Measurements from ENCODE around the gene SETD3. TPM values are rescaled to one million over a fixed set of nuclear protein-coding genes. Genes with fewer than 3 reads are reported as not detected.

SETD3 gene
- total and polyA plus RNA-seq, 10 of the 15 experiments (the other 5 are each of a cell fraction or from before 2014, with no cell fraction given) = 11.3 to 44.2 (median 36.5) TPM

DNA sequence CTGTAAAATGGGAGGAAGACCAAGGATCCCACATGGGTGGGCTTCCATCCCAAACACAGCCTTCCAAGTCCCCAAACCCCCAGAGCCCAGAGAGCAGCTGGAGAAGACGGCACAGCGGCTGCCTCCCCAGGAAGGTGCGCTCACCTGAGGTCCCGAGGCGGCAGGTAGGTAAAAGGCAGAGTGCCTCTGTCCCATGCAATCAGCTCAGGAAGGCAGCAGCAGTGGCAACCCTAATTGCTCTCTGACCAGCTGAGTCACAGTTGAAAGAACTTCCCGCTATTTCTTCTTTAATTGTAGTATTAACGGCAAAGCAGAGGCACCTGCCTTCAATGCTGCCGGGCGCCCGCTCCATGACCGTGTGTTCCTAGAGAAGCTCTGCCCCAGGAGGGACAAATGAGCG lies 117.6 kb downstream of the SETD3 start (continued):
- TF ChIP-seq, protein P1, sequence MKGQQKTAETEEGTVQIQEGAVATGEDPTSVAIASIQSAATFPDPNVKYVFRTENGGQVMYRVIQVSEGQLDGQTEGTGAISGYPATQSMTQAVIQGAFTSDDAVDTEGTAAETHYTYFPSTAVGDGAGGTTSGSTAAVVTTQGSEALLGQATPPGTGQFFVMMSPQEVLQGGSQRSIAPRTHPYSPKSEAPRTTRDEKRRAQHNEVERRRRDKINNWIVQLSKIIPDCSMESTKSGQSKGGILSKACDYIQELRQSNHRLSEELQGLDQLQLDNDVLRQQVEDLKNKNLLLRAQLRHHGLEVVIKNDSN (IDR thresholded peaks at IDR 0.05; ENCODE audit: borderline replicate concordance, extremely low read length, insufficient read depth, low read depth, low read length) = no peak
- TF ChIP-seq RBBP5 (conservative IDR thresholded peaks at IDR 0.05) = no peak
- TF ChIP-seq, protein P2, sequence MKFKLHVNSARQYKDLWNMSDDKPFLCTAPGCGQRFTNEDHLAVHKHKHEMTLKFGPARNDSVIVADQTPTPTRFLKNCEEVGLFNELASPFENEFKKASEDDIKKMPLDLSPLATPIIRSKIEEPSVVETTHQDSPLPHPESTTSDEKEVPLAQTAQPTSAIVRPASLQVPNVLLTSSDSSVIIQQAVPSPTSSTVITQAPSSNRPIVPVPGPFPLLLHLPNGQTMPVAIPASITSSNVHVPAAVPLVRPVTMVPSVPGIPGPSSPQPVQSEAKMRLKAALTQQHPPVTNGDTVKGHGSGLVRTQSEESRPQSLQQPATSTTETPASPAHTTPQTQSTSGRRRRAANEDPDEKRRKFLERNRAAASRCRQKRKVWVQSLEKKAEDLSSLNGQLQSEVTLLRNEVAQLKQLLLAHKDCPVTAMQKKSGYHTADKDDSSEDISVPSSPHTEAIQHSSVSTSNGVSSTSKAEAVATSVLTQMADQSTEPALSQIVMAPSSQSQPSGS (IDR thresholded peaks at IDR 0.05; ENCODE audit: low read length) = no peak

DNA sequence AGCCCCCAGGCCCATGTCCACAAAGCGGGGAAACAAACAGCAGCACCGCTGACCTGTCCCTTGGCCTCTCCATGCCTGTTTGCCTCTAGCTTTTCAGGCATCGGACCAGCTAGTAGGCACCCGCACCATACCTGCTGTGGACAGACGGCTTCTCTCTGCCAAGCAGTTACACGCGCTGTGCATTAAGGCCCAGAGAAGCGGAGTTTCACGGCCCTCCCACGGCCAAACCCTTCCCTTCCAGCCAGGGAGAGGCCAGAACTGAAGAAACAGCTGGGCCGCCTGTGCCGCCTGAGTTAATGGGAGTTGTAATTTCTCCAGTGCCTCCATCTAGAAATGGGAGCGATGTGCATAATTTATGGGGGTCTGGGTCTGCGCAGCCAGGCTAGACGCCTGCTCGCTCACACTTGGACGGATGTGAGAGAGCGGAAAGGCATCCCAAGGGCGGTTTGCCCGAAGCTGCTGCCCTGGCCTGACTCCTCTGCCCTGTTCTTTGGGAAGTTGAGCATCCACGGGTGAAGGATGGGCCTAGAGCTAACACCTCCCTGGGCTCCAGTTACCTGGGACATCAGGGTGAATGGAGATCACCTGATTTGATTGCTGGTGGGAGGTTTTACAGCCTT lies 119.0 kb downstream of the SETD3 start:
- Histone ChIP-seq H4K20me1 (ENCODE audit: control insufficient read depth, insufficient read depth) (no peaks in the 10 kb centered on the region), H3K4me2 (ENCODE audit: control insufficient read depth, insufficient read depth) (no peak overlapping the region), H3K4me1 (ENCODE audit: control insufficient read depth, insufficient read depth, low read length) (no peaks in the 10 kb centered on the region), H3K27ac (ENCODE audit: control insufficient read depth, insufficient read depth) (no peak overlapping the region), H3K4me3 (no peak overlapping the region), H3K36me3 (ENCODE audit: control insufficient read depth in 2 of 2, insufficient read depth in 2 of 2, low read length in 1 of 2) (no peaks in the 10 kb centered on the region), H3K9ac (ENCODE audit: control insufficient read depth, insufficient read depth, low read length) (no peak overlapping the region), H2AFZ (ENCODE audit: control insufficient read depth, low read depth, low read length) (no peak overlapping the region), H3K79me2 (ENCODE audit: control insufficient read depth, insufficient read depth, low read length) (no peaks in the 10 kb centered on the region), H3K27me3 (replicated peaks in 1 of 2; ENCODE audit: control insufficient read depth in 2 of 2, insufficient read depth in 2 of 2, low read length in 1 of 2) (no peaks in the 10 kb centered on the region), H3K9me3 (replicated peaks; ENCODE audit: control insufficient read depth, insufficient read depth, low read length) (no peaks in the 10 kb centered on the region)
- in situ Hi-C loops (cut with MboI) = no loop called here
- ATAC-seq (no peak), DNase-seq (ENCODE audit: low read depth, low spot score) (no peak), FAIRE-seq (no peak)
- ChIA-PET POLR2A (no interaction called here), RAD21 (ENCODE audit: unreplicated experiment) (no interaction called here), SMC1A (ENCODE audit: uncharacterized antibody, unreplicated experiment) (no interaction called here), CTCF (no interaction called here)
- no TSS peak for BruUV-seq (replicated peaks)
- 63% methylated on average over 21 of the region's 21 CpGs for WGBS (ENCODE audit: insufficient coverage, insufficient replicate concordance, low lambda C conversion rate, missing lambda C conversion rate)
- intact Hi-C loops (cut with micrococcal nuclease; ENCODE audit: unreplicated experiment) = no loop called here
- TF ChIP-seq YY1 (IDR thresholded peaks at IDR 0.05; ENCODE audit: low read depth, low read length) (no peak), ZNF274 (IDR thresholded peaks at IDR 0.05; ENCODE audit: insufficient read depth, insufficient read length) (no peak), TARDBP (IDR thresholded peaks at IDR 0.05; ENCODE audit: borderline replicate concordance) (no peak), EGR1 (IDR thresholded peaks at IDR 0.05; ENCODE audit: borderline replicate concordance in 1 of 2, low read depth in 2 of 2, low read length in 2 of 2) (no peak), MYC (IDR thresholded peaks at IDR 0.05; ENCODE audit: insufficient read depth, insufficient read length, insufficient replicate concordance, low read length, severe bottlenecking) (no peak), CREB1 (IDR thresholded peaks at IDR 0.05; ENCODE audit: low read depth) (no peak), JUND (IDR thresholded peaks at IDR 0.05; ENCODE audit: low read depth, low read length) (no peak), BMI1 (IDR thresholded peaks at IDR 0.05; ENCODE audit: borderline replicate concordance) (no peak), ZBED1 (IDR thresholded peaks at IDR 0.05; ENCODE audit: borderline replicate concordance) (no peak), HDGF (IDR thresholded peaks at IDR 0.05) (no peak), NR2F1 (conservative IDR thresholded peaks at IDR 0.05) (no peak)
- TF ChIP-seq, protein P3, sequence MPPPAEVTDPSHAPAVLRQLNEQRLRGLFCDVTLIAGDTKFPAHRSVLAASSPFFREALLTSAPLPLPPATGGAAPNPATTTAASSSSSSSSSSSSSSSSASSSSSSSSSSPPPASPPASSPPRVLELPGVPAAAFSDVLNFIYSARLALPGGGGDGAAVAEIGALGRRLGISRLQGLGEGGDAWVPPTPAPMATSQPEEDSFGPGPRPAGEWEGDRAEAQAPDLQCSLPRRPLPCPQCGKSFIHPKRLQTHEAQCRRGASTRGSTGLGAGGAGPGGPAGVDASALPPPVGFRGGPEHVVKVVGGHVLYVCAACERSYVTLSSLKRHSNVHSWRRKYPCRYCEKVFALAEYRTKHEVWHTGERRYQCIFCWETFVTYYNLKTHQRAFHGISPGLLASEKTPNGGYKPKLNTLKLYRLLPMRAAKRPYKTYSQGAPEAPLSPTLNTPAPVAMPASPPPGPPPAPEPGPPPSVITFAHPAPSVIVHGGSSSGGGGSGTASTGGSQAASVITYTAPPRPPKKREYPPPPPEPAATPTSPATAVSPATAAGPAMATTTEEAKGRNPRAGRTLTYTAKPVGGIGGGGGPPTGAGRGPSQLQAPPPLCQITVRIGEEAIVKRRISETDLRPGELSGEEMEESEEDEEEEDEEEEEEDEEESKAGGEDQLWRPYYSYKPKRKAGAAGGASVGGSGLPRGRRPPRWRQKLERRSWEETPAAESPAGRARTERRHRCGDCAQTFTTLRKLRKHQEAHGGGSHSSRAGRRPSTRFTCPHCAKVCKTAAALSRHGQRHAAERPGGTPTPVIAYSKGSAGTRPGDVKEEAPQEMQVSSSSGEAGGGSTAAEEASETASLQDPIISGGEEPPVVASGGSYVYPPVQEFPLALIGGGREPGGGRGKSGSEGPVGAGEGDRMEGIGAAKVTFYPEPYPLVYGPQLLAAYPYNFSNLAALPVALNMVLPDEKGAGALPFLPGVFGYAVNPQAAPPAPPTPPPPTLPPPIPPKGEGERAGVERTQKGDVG (CRISPR knock-in tag; IDR thresholded peaks at IDR 0.05) = no peak
- TF ChIP-seq, protein P4, sequence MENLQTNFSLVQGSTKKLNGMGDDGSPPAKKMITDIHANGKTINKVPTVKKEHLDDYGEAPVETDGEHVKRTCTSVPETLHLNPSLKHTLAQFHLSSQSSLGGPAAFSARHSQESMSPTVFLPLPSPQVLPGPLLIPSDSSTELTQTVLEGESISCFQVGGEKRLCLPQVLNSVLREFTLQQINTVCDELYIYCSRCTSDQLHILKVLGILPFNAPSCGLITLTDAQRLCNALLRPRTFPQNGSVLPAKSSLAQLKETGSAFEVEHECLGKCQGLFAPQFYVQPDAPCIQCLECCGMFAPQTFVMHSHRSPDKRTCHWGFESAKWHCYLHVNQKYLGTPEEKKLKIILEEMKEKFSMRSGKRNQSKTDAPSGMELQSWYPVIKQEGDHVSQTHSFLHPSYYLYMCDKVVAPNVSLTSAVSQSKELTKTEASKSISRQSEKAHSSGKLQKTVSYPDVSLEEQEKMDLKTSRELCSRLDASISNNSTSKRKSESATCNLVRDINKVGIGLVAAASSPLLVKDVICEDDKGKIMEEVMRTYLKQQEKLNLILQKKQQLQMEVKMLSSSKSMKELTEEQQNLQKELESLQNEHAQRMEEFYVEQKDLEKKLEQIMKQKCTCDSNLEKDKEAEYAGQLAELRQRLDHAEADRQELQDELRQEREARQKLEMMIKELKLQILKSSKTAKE (IDR thresholded peaks at IDR 0.05; ENCODE audit: low read depth, poor library complexity, severe bottlenecking) = no peak

Data from GM12878 (cell line).